Testis (tissue), 2 donors: ENCODE data around the gene GJA3.

Experiments used
- POLR2A ChIP-seq: fragments of 450-650 bp; IDR thresholded peaks from one replicate; pipeline ENCODE4 v1.6.1; 2017; ENCODE audit warnings: antibody characterized with exemption, mild to moderate bottlenecking, moderate library complexity
- TF ChIP-seq, protein P1 (sequence below), 3 experiments: fragments of 450-650 bp in 2 of 3; fragments of 200-600 bp in 1 of 3; sonication (generic) in 1 of 3; IDR thresholded peaks; one replicate each; pipeline ENCODE4 v1.5.1; 2016 to 2019; ENCODE audit warnings: antibody characterized with exemption in 3 of 3, mild to moderate bottlenecking in 2 of 3, moderate library complexity in 1 of 3

DNA sequence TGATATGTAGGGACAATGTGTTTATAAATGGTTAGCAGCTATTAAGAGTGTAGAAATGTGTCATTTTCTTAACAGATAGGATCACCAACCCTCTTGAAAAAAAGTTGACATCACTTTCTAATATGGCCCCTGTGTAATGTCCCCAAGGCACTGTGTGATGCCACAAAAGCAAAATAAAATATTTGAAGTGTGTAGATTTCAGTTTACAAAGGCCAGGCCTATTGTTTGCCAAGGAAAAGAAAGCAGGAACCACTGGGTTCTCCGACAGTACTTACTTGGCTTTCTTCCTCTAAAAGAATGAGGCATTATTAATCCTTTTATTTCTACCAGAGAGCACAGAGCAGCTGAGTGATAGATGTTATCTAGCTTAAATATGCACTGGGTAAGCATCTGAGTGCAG, 10.5 kb upstream of the GJA3 start:
- TF ChIP-seq, protein P1, sequence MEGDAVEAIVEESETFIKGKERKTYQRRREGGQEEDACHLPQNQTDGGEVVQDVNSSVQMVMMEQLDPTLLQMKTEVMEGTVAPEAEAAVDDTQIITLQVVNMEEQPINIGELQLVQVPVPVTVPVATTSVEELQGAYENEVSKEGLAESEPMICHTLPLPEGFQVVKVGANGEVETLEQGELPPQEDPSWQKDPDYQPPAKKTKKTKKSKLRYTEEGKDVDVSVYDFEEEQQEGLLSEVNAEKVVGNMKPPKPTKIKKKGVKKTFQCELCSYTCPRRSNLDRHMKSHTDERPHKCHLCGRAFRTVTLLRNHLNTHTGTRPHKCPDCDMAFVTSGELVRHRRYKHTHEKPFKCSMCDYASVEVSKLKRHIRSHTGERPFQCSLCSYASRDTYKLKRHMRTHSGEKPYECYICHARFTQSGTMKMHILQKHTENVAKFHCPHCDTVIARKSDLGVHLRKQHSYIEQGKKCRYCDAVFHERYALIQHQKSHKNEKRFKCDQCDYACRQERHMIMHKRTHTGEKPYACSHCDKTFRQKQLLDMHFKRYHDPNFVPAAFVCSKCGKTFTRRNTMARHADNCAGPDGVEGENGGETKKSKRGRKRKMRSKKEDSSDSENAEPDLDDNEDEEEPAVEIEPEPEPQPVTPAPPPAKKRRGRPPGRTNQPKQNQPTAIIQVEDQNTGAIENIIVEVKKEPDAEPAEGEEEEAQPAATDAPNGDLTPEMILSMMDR (IDR thresholded peaks at IDR 0.05) = no peak
- no peak for TF ChIP-seq POLR2A
